Right lobe of liver (tissue), 6 donors: ENCODE data around the gene TRIM63. TPM values are rescaled to one million over a fixed set of nuclear protein-coding genes. Genes with fewer than 3 reads are reported as not detected.
A peak's percentile ranks its signal among the peaks of the same experiment; 100 is the strongest.

Experiments used
- ATAC-seq, 4 donors: fragments of 200-7000 bp; cut with Tn5 transposase; one replicate each; pipeline ENCODE4 v1.9.1; 2020; ENCODE audit warnings: mild to moderate bottlenecking in 4 of 4, moderate library complexity in 4 of 4
- DNase-seq, 3 donors: peaks; one replicate each; pipeline ENCODE4 v3.0.0-alpha.2; 2020
- H3K27ac ChIP-seq, 3 donors: fragments of 200-600 bp; one replicate each; pipeline ENCODE4 v1.8.0; 2022
- H3K27me3 ChIP-seq, 2 donors: fragments of 200-600 bp; one replicate each; pipeline ENCODE4 v1.8.0; 2022
- H3K36me3 ChIP-seq, 4 donors: fragments of 200-600 bp; sonication (generic) in 1 of 4; one replicate each; pipeline versions ENCODE4 v1.5.1 to v1.8.0; 2017 to 2022; ENCODE audit warnings: control low read depth in 1 of 4
- H3K4me1 ChIP-seq, 4 donors: fragments of 200-600 bp; sonication (generic) in 1 of 4; one replicate each; pipeline versions ENCODE4 v1.5.1 to v1.8.0; 2017 to 2022; ENCODE audit warnings: control low read depth in 1 of 4
- H3K4me3 ChIP-seq, 3 donors: fragments of 200-600 bp; one replicate each; pipeline ENCODE4 v1.8.0; 2022
- H3K9me3 ChIP-seq, 4 donors: fragments of 200-600 bp; sonication (generic) in 1 of 4; one replicate each; pipeline versions ENCODE4 v1.5.1 to v1.8.0; 2017 to 2022; ENCODE audit warnings: control low read depth in 1 of 4
- CTCF ChIP-seq, 4 donors: fragments of 200-600 bp in 3 of 4; fragments of 450-650 bp in 1 of 4; IDR thresholded peaks; one replicate each; pipeline versions ENCODE4 v1.5.1 to v1.8.0; 2016 to 2022; ENCODE audit warnings: antibody characterized with exemption in 4 of 4, mild to moderate bottlenecking in 2 of 4
- POLR2A ChIP-seq: fragments of 450-650 bp; IDR thresholded peaks from one replicate; pipeline ENCODE4 v1.6.1; 2017; ENCODE audit warnings: antibody characterized with exemption, mild to moderate bottlenecking
- WGBS: methylation state at CpG from one replicate; pipeline ENCODE4 v1.1.6; 2018; ENCODE audit warnings: low coverage, low lambda C conversion rate; ENCODE audit not compliant: insufficient coverage; ENCODE audit errors: missing lambda C conversion rate; 5-methylcytosine and 5-hydroxymethylcytosine counted together
- intact Hi-C, 2 donors: fragments of 100-400 bp; cut with DNase I; formaldehyde crosslinking; loops; one replicate each; pipeline versions ENCODE4 v1.11.2 to v1.14.1; 2022
- total RNA-seq, 6 experiments: library from RNA; depleted of rRNA in 2 of 6; stranded (reverse); fragments of >200 nt in 2 of 6; fragmentation: NEBNext Ultra II Directional in 3 of 6; extraction: Animal tissue kit (Norgen Biotek cat#: 25700) in 3 of 6; gene quantifications; one replicate each; pipeline versions ENCODE4 v1.1.0 to v1.2.4, GENCODE V29; 2016 to 2023
- donor health status: DM: no; HTN: yes; CAD: no.
- donor health status: DM: no; HTN: no; CAD: no.
- donor health status: DM: no; HTN: no; CAD: no.
- donor health status: DM: no; HTN: yes; CAD: no.
- donor health status: DM: no; HTN: yes; CAD: no.

Gene TRIM63
- total RNA-seq, 6 experiments from 2014 or later = 0.18 to 3.5 (median 0.49) TPM; not detected in 3

GRCh38 chr1:26055041-26055440 lies 12.4 kb downstream of the TRIM63 start:
- no peak for ATAC-seq

GRCh38 chr1:26053718-26054560 lies 13.5 kb downstream of the TRIM63 start:
- Histone ChIP-seq H3K36me3 (no peaks in the 10 kb centered on the region), H3K4me3 (no peak overlapping the region), H3K27me3 (no peaks in the 10 kb centered on the region), H3K9me3 (no peaks in the 10 kb centered on the region), H3K4me1 (no peaks in the 10 kb centered on the region), H3K27ac (no peak overlapping the region)
- ATAC-seq (peak in 3 of 4 donors; percentile 25 to 45 (median 38)), DNase-seq (no peak)
- WGBS = 24% methylated on average over 12 of the region's 16 CpGs
- intact Hi-C loops = no loop called here
- TF ChIP-seq POLR2A (no peak), CTCF (IDR thresholded peaks at IDR 0.05) (no peak)

More at GRCh38 chr1:26055041-26055440, 12.4 kb downstream of the TRIM63 start:
- Histone ChIP-seq H3K27me3 (no peaks in the 10 kb centered on the region), H3K4me1 (no peaks in the 10 kb centered on the region), H3K4me3 (no peak overlapping the region), H3K9me3 (no peaks in the 10 kb centered on the region), H3K36me3 (no peaks in the 10 kb centered on the region), H3K27ac (no peak overlapping the region)
- no peak for DNase-seq
- TF ChIP-seq CTCF (IDR thresholded peaks at IDR 0.05) (no peak), POLR2A (no peak)
- WGBS = 70% methylated on average over 2 of the region's 2 CpGs
- intact Hi-C loops = no loop called here

GRCh38 chr1:26050248-26050640 lies 17.2 kb downstream of the TRIM63 start:
- no peaks in the 10 kb centered on the region for H3K9me3 ChIP-seq
- peaks cover 0 to 11% (median 0%) of the 10 kb centered on the region in 4 donors for H3K4me1 ChIP-seq
- WGBS = 91% methylated on average over 6 of the region's 6 CpGs
- no peak overlapping the region for H3K27ac ChIP-seq
- intact Hi-C loops = no loop called here
- H3K27me3 ChIP-seq = peaks cover 6 to 21% of the 10 kb centered on the region in 2 donors
- DNase-seq (no peak), ATAC-seq (no peak)
- H3K36me3 ChIP-seq = no peaks in the 10 kb centered on the region
- H3K4me3 ChIP-seq = no peak overlapping the region
- TF ChIP-seq CTCF (IDR thresholded peaks at IDR 0.05) = no peak
- TF ChIP-seq POLR2A = no peak

- peaks cover 0 to 11% (median 0%) of the 10 kb centered on the region in 4 donors for H3K4me1 ChIP-seq
- H3K36me3 ChIP-seq = no peaks in the 10 kb centered on the region
- intact Hi-C loops = no loop called here
- no peak overlapping the region for H3K27ac ChIP-seq
- TF ChIP-seq CTCF (IDR thresholded peaks at IDR 0.05) (no peak), POLR2A (no peak)
- H3K4me3 ChIP-seq = no peak overlapping the region
- WGBS = 65% methylated on average over 9 of the region's 10 CpGs
- DNase-seq (no peak), ATAC-seq (peak in 2 of 4 donors; percentile 22 to 33)
- H3K27me3 ChIP-seq = peaks cover 6 to 25% of the 10 kb centered on the region in 2 donors
- H3K9me3 ChIP-seq = no peaks in the 10 kb centered on the region
Measured at GRCh38 chr1:26049531-26050247, 17.7 kb downstream of the TRIM63 start.
